Endometrium (tissue), 2 donors: Measurements from ENCODE around the gene EIF1AD.
"Not testable (repeated sequence)": the region's sequence is repeated elsewhere in the genome, so short reads cannot be mapped to it uniquely, and the experiment has no call there.

ENCODE experiments used
- FAIRE-seq: peaks from 2 replicates; lab custom pipeline; 2012; peaks lifted over from hg19 to GRCh38; lab: Jason Lieb, UNC
- donor health status: control.
- donor health status: control.

EIF1AD gene

GRCh38 chr11:65967329-65967934 is 34.5 kb downstream of the EIF1AD start:
- FAIRE-seq: no peak

GRCh38 chr11:65965986-65966762 is 35.8 kb downstream of the EIF1AD start:
- no peak for FAIRE-seq

GRCh38 chr11:65964906-65965305 is 37.1 kb downstream of the EIF1AD start:
- no peak for FAIRE-seq

- no peak for FAIRE-seq
These were observed 39.8 kb downstream of the EIF1AD start for GRCh38 chr11:65962141-65962564.

- FAIRE-seq: peak; percentile 90
These were observed 40.5 kb downstream of the EIF1AD start, which contains the start of gene SART1 for GRCh38 chr11:65961267-65962140. Gene SART1 (plus strand): TSS chr11:65961734. CDS start chr11:65961781, 47 bp downstream.

- FAIRE-seq: no peak
These were observed 41.1 kb downstream of the EIF1AD start for GRCh38 chr11:65960824-65961266.

- no peak for FAIRE-seq
These were observed 43.1 kb downstream of the EIF1AD start for GRCh38 chr11:65958774-65959420.

GRCh38 chr11:65958291-65958690 is 43.7 kb downstream of the EIF1AD start:
- no peak for FAIRE-seq

- FAIRE-seq: no peak
These were observed 47.2 kb downstream of the EIF1AD start for GRCh38 chr11:65954771-65955170.

- no peak for FAIRE-seq
These were observed 48.5 kb downstream of the EIF1AD start for GRCh38 chr11:65953471-65953870.

- no peak for FAIRE-seq
These were observed 49.9 kb downstream of the EIF1AD start for GRCh38 chr11:65952052-65952521.

GRCh38 chr11:65951641-65952040 is 50.3 kb downstream of the EIF1AD start:
- FAIRE-seq: not testable (repeated sequence)

- not testable (repeated sequence) for FAIRE-seq
These were observed 51.2 kb downstream of the EIF1AD start for GRCh38 chr11:65950711-65951110.

- no peak for FAIRE-seq
These were observed 54.3 kb downstream of the EIF1AD start for GRCh38 chr11:65947603-65948125.

- FAIRE-seq: no peak
These were observed 54.8 kb downstream of the EIF1AD start for GRCh38 chr11:65947133-65947532.

- no peak for FAIRE-seq
These were observed 55.3 kb downstream of the EIF1AD start for GRCh38 chr11:65946655-65947054.
